Right ventricle myocardium inferior (tissue), 1 donor: Measurements from ENCODE around the gene GNA12. TPM values are rescaled to one million over a fixed set of nuclear protein-coding genes. Genes with fewer than 3 reads are reported as not detected.
"Not testable (repeated sequence)": the region's sequence is repeated elsewhere in the genome, so short reads cannot be mapped to it uniquely, and the experiment has no call there.

Source experiments
- ATAC-seq: fragments of 200-7000 bp; cut with Tn5 transposase; one replicate; pipeline ENCODE4 v1.9.1; 2020; ENCODE audit warnings: mild to moderate bottlenecking, moderate library complexity
- DNase-seq: peaks from one replicate; pipeline ENCODE4 v3.0.0; 2021; ENCODE audit errors: missing footprints
- intact Hi-C: fragments of 100-400 bp; cut with DNase I; formaldehyde crosslinking; loops from one replicate; pipeline ENCODE4 v1.11.0; 2022
- total RNA-seq: library from RNA; stranded (reverse); fragmentation: NEBNext Ultra II Directional; extraction: Animal tissue kit (Norgen Biotek cat#: 25700); gene quantifications from one replicate; pipeline ENCODE4 v1.2.1, GENCODE V29; 2021
- donor health status: DM: no; HTN: yes; CAD: no; lungs with severe emphysema.

Gene GNA12
- total RNA-seq, 1 donor from 2014 or later: 40.8 TPM

DNA sequence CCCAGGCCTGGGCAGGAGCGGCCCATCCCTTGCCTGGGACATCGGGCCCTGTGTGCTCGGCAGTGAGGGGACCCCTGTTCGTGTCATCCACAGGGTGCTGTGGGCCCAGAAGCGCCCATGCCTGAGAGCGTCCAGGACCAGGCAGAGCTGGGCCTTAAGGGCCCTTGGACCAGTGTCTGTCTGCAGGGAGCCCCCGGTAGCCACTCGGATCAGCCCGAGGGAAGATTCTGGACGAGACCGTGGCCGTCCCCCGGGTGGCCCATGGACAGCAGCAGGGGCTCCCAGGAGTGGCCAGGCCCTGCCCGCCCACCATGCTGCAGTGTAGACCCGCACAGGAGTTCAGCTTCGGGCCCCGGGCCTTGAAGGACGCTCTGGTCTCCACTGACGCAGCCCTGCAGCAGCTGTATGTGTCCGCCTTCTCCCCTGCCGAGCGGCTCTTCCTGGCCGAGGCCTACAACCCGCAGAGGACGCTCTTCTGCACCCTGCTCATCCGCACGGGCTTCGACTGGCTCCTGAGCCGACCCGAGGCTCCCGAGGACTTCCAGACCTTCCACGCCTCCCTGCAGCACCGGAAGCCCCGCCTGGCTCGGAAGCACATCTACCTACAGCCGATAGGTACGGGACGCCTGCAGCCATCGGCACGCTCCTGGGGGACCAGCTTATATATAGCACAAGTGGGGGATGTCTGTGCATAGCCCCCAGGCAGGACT, 143.8 kb downstream of the GNA12 start:
- intact Hi-C loops: no loop called here
- ATAC-seq (no peak), DNase-seq (no peak)

GRCh38 chr7:2699289-2699620, 144.9 kb downstream of the GNA12 start:
- no peak for DNase-seq
- no peak for ATAC-seq
- intact Hi-C loops: no loop called here

GRCh38 chr7:2698581-2699288, 145.4 kb downstream of the GNA12 start:
- intact Hi-C loops: no loop called here
- DNase-seq: no peak
- ATAC-seq: no peak

- peak; percentile 16 for ATAC-seq
- DNase-seq, intact Hi-C loops: not testable (repeated sequence)
Observed at GRCh38 chr7:2694122-2694436, 150.0 kb downstream of the GNA12 start.

- intact Hi-C loops, DNase-seq, ATAC-seq: not testable (repeated sequence)
Observed at GRCh38 chr7:2693420-2694121, 150.5 kb downstream of the GNA12 start.

GRCh38 chr7:2692543-2692942, 151.6 kb downstream of the GNA12 start:
- DNase-seq (no peak), ATAC-seq (no peak)
- intact Hi-C loops: no loop called here

GRCh38 chr7:2691932-2692439, 152.1 kb downstream of the GNA12 start:
- ATAC-seq, DNase-seq, intact Hi-C loops: not testable (repeated sequence)

DNA sequence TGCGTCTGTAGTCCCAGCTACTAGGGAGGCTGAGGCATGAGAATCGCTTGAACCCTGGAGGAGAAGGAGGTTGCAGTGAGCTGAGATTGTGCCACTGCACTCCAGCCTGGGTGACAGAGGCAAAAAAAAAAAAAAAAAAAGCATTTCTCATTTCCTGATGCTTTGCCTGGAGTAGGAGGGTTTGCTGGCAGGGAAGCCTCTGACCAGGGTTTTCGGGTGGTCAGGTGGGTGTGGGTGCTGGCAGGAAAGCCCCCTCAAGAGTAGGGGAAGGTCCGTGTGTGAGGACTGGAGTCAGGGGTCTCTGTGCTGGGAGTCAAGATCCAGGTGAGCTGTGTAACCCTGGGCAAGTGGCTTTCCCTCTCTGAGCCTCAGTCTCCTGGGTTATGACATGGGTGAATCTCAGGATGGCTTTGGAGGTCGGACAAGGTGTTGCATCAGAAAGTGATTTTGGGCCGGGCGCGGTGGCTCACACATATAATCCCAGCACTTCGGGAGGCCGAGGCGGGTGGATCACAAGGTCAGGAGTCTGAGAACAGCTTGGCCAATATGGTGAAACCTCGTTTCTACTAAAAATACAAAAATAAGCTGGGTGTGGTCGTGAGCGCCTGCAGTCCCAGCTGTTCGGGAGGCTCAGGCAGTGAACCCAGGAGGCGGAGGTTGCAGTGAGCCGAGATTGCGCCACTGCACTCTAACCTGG, 152.9 kb downstream of the GNA12 start:
- intact Hi-C loops: no loop called here
- no peak for ATAC-seq
- DNase-seq: no peak

DNA sequence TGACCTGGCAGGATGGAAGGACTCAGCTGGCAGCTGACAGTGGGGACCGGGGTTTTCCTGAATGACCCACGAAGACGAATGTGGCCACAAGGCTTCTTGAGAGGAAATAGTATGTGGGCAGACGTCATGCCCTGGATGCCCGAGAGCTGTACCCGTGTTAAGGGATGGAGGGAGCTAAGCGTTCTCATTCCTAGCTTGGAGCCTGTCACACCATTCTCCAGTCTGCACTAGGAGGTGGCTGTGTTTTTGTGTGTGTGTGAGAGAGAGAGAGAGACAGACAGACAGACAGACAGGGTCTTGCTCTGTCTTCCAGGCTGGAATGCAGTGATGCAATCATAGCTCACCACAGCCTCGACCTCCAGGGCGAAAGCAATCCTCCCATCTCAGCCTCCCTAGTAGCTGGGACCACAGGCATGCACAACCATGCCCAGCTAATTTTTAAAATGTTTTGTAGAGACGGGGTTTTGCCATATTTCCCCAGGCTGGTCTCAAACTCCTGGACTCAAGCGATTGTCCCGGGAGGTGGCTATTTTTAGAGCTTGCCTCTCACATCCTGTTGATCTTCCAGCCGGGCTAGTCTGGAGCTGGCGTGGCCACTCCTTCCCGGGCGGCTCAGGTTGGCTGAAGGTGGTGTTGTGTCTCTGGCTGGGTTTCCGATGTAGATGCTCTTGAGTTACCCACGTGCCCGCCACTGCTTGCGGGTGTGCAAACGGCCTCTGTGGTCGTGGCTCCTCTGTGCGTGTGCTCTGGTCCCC, 154.0 kb downstream of the GNA12 start:
- DNase-seq (no peak), ATAC-seq (no peak)
- intact Hi-C loops: no loop called here

DNA sequence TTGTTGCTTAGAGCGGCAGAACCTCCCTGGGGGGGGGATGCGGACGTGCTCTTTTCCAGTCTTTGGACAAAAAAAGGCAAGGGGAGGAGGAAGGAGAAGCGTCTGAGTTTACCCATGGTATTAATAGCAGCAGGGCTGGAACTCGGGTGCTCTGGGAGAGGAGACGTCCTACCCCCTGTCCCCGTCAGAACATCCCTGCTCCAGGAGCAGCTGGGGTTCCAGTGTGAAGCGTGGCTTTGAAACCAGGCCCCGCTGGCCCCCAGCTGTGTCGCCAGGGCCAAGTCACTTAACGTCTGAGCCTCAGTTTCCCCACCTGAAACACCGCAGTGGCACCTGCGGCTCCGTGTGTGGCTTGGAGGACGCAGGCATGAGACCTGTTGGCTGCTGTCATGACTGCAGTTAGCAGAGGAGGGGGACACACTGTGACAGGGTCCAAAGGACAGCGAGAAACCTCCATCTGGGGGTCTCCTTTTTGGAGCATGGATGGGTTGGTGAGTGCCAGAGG, 154.7 kb downstream of the GNA12 start:
- ATAC-seq: no peak
- intact Hi-C loops: no loop called here
- no peak for DNase-seq

DNA sequence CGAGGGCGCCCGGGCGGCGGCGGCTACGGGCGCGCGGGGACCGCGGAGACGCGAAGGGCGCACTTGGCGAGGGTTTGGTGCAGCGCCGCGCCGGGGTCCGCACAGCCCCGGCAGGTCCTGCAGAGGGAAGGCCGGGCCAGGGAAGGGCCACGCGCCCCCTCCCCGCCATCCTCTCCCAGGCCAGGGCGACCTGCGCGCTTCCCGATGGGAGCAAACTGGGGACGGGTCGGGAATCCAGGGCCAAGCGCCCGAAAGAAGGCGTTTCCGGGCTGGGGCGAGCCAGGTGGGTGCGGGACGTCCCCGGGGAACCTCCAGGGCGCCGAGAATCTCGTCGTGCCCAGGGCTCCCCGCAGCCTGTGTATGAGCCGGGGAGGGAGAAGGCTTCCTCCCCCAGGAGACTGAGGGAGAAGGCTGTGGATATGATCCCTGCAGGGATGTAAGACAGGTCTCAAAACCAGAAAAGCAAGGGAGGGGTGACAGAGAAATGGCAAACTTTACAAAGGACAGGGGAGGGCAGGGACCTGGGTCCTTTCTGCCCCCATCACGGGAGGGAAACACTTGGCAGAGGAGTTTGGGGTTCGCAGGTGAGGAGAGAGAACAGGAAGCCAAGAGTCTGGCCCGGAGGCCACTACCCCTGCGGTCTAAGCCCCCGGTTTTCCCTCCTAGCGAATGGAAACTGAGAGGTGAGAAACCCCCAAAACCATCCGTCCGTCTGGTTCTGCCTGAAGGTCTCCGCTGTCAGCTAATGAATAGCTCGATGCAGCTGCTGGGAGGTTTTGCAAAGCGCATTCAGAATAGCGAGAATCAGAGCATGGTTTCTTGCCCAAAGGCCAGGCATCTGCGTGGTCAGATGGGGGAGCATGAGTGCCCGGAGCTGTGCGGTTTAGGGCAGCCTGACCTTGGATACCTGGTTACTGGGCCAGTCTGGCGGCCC, 155.4 kb downstream of the GNA12 start:
- intact Hi-C loops: no loop called here
- no peak for ATAC-seq

GRCh38 chr7:2687881-2688318, 156.2 kb downstream of the GNA12 start, which contains the start of gene AMZ1:
TSS of gene AMZ1 (plus strand) at chr7:2688202. CDS start at chr7:2700452, 12,250 bp downstream.
- intact Hi-C loops: no loop called here
- ATAC-seq (no peak), DNase-seq (no peak)

More for the DNA sequence above, 155.4 kb downstream of the GNA12 start:
- DNase-seq: no peak

DNA sequence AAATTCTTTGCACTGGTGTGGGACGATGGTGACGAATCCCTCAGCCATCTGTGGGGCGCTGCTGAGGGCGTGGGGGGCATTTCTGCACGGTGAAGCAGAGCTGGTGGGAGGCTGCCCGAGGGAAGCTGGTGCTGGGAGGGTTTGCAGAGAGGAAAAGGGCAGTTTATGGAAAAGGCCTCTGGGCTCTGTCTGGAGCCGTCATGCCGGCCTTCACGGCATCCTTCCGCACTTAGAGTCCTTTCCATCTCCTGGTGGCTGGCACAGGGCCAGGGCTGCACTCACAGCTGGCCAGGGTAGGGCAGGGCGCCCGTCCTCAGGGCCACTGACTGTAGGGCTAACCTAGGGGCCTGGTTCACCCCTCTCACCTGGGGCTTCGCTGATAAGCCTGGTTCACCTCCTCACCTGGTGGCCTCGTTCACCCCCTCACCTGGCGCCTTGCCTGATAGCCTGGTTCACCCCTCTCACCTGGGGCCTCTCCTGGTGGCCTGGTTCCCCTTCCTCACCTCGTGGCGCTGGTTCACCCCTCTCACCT, 156.7 kb downstream of the GNA12 start:
- intact Hi-C loops: no loop called here

GRCh38 chr7:2686101-2686500, 158.0 kb downstream of the GNA12 start:
- intact Hi-C loops: no loop called here
- no peak for DNase-seq
- no peak for ATAC-seq

More for the DNA sequence above, 156.7 kb downstream of the GNA12 start:
- no peak for ATAC-seq
- no peak for DNase-seq

- no peak for ATAC-seq
- no peak for DNase-seq
- intact Hi-C loops: loop anchor here (5.0 kb wide), 1 partner anchor 232 kb away; no protein-coding TSS in a partner anchor
Observed at GRCh38 chr7:2684501-2684900, 159.6 kb downstream of the GNA12 start.

DNA sequence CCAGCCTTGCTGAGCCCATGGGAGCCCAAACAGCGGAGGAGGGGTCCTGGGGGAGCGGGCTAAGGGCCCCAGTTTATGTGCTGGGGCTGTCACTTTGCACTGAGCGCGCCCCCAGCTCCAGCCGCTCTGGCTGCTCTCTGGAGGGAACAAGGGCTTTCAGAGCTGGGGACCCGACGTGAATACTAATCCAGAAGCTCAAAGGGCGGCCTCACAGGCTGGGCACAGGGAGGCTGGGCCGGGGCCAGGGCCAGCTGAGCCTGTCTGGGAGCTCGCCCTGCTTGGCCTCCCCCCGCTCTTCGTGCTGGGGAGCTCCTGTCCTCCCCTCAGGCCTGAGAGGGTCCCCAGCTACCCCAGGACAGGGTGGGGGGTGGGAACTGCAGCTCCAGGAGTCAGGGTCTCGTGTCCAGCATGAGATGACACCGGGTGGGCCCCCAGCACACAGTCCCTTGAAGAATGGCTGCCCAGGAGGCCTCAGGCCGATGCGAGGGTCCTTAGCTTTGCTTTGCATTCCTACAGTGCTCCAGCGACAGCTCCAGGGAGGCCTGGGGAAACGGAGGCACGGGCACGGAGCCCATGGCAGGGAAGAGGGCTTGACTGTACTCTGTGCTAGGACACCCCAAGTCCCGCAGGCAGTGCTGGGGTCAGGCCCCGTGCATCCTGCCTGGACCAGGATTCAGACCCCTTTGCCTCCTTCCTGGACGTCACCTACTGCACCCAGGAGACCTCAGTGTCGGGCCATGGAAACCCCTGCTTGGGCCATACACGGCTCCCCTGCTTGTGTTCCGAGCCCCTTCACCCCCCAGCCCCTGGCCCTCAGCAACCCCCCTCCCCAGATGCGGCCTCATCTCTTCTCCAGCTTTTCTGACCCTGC, 161.9 kb downstream of the GNA12 start:
- DNase-seq: no peak
- intact Hi-C loops: loop anchor here (1.0 to 5.0 kb wide), 2 partner anchors 115 to 230 kb away; no protein-coding TSS in a partner anchor
- no peak for ATAC-seq
